SK-N-DZ (cell line): ENCODE data around the gene JUND.

Experiments
- DNase-seq: peaks from one replicate; pipeline ENCODE4 v3.0.0-alpha.2; 2015; ENCODE audit warnings: low spot score

The JUND gene

DNA sequence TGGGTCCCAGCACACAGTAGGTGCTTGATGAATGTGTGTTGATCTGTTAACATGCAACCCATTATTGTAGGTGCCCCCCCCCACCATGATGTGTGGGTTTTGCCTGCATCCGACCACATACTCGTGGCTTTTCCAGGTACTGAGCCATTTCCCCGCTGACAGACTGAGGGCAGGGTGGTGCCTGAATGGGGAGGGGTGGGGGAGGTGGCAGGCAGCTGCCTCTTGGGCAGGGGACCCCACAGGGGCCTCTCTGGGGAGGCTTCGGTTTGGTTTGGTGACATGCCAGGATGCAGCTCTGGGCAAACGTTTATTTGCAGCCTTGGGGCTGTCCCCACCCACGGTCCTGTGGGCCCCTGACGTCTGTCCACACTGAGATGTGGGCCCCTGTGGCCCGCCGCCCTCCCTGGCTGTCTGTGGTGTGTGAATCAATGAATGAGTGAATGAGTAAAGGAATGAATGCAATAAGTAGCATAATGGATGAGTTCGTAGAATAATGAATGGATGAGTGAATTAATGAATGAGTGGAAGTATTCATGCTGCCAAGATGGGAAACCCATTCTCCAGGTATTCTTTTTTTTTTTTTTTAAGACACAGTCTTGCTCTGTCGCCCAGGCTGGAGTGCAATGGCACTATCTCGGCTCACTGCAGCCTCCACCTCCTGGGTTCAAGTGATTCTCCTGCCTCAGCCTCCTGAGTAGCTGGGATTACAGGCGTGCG lies 9.0 kb upstream of the JUND start:
- DNase-seq = no peak

DNA sequence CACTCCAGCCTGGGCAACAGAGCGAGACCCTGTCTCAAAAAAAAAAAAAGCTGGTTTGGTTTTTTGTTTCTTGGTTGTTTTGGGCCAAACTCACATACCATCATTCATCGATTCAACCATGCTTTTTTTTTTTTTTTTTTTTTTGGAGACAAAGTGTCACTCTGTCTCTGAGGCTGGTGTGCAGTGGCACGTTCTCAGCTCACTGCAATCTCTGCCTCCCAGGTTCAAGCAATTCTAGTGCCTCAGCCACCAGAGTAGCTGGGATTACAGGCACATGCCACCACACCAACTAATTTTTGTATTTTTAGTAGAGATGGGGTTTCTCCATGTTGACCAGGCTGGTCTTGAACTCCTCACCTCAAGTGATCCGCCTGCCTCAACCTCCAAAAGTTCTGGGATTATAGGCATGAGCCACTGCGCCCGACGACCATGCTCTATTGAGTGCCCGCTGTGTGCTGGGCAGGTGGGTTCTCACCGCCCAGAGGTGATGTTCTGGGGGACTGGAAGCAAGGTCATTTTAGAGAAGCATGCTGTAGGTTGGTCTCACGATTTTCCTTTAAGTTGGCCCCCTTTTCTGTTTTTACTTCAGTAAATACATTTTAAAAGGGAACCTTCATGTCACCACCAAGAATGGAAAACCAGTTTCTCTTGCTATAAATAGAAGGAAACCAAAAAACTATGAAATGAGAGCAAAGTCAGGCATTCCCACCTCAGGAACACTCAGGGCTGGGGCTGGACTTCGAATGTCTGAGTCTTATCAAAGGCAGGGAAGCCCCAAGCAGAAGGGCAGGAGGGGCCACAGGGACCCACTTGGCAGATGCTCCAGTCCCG lies 8.3 kb upstream of the JUND start:
- DNase-seq = no peak

DNA sequence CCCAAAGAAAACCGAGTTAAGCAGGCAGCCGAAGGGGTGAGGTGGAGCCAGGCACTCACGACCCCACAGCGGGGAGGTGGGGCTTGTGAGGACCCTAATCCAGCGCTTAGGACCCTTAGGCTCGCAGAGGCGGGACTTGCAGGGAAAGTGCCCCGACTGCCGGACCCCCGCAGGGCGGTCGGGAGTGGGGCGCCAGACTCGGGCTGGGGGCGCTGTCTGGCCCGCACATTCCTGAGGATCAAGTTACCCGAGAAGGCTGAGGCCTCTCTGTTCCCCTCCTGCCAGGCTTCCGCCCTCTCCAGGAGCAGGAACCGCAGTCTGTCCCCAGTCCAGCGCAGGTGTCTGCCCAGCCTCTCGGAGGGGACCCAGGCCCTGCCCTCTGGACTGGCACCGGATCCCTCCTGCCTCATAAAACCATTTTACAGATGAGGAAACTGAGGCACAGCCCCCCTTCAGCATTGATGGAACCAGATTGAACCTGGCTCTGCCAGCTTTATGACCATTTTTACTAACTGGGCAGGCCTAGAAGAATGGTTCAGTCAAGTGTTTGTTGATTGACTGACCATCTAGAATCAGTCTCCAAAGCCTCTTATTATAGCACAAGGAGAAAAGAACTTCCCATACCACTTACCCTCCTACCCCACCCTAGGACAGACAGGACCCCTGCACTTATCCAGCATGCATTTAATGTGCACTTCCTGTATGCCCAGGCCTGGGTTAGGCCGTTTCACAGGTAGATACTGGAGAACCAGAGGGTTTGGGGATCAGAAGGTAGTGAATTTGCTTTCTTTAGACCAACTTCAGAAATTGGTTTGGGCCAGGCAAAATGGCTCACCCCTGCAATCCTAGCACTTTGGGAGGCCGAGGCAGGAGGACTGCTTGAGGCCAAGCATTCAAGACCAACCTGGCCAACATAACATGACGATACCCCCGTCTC lies 6.7 kb upstream of the JUND start:
- no peak for DNase-seq

DNA sequence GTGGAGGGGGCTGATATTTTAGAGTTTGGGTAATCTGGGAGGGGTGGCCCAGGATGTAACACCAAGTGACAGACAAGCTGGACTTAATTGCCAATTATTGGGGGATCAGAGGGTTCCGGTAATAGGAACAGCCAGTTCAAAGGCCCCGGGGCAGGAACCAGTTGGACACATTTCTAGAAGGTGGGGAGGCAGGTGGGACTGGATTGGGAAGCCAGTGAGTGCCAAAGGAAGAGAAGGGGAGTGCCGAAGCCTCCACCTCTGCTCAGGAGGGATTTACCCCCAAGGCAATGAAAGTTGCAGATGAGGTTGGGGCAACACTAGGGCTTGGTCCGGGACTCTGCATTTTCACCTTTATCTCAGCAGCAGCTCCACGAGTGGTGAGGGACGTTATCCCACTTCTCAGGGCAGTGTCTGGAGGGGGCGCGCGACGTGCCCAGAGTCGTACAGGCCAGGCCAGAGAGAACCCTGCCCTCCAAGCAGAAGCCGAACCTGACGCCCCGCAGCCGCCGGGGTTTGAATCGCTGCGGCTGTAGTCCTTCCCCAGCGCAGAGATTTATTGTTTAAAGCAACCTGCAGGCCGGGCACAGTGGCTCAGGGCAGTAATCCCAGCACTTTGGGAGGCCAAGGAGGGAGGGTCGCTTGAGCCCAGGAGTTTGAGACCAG lies 5.7 kb upstream of the JUND start:
- DNase-seq = no peak

DNA sequence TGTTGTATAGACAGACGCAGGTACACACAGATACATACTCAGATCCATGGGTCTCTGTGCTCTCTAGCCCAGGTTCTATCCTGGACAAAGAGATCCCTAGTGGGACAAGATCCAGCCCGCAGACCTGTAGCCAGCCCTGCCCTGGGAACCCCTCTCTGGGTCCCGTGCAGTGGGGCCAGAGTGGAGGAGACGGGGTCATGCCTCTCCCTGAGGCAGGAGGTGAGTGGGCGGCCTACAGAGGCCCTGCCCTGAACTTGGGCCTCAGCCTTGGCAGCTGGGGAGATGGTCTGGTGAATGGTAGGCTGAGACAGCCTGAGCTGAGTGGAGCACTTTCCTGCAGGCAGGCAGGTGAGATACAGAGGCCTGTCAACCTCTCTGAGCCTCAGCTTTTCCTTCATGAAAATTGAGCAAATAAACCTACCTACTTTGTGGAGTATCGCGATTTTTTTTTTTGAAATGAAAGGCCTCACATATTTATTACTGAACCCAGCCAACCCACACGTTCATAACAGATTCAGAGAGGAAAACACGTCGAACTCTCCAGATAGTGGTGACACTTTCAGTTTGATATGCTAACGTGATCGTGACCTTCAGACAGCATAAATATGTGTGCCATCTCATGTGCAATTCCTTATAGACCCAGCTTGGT lies 3.4 kb upstream of the JUND start:
- no peak for DNase-seq

DNA sequence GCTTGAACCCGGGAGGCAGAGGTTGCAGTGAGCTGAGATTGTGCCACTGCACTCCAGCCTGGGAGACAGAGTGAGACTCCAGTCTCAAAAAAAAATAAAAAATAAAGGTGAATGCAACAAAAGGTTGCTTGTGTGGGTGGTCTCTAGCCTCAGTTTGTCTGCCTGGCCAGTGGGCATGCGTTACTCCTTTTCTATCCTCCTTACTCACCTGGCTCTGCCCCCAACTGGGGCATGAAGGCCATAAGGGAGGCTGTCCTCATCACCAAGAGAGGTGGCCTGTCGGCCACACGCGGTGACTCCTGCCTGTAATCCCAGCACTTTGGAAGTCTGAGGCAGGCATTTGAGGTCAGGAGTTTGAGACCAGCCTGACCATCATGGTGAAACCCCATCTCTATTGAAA lies 1.9 kb upstream of the JUND start:
- no peak for DNase-seq

DNA sequence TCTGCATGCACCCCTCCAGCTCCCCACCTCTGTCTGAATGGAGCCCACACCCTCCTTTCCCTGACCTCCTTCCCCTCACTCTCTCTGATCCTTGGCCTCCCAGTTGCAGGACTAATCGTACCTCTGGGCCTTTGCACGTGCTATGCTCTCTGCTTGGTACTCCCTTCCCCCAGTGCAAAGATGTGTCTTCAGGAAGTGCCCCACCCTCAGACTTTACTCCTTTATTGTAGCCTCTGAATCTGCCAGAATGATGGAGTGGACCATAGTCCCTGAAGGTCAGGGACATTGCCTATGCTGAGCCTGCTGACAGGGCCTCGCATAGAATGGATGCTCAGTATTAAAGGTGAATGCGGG lies 1.3 kb upstream of the JUND start:
- DNase-seq = no peak

DNA sequence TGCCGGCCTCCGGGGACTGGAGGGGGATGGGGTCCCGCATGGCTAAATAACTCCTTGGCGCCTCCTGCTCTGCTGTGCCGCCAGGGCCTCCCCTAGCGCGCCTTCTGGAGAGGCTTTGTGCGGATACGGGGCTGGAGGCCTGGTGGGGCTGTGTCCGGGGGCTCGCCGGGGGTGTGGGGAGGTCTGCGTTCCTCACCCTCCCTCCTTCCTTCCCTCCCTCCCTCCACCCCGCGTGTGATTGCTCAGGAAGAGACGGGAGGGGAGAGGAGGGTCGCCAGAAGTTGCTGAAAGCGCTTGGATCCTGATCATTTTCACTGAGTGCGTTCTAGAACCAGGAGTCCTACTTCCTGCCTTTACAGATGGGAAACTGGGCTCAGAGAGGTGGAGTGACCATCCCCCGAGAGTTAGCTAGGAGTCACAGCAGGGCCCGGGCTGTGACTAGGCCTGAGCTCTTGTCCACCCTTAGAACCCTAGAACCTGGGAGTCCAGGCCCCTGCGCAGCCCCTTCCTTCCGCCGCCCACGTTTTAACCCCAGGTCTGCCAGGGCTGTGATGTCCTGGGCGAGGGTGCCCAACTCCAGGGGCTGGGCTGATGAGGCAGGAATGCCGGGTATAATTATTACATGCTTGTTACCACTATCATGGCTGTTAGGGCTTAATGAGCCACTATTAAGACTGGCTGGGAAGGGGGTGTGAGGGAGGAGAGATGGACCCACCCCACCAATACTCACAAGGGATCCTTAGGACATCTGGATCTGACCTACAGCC lies 782 bp upstream of the JUND start:
- no peak for DNase-seq

DNA sequence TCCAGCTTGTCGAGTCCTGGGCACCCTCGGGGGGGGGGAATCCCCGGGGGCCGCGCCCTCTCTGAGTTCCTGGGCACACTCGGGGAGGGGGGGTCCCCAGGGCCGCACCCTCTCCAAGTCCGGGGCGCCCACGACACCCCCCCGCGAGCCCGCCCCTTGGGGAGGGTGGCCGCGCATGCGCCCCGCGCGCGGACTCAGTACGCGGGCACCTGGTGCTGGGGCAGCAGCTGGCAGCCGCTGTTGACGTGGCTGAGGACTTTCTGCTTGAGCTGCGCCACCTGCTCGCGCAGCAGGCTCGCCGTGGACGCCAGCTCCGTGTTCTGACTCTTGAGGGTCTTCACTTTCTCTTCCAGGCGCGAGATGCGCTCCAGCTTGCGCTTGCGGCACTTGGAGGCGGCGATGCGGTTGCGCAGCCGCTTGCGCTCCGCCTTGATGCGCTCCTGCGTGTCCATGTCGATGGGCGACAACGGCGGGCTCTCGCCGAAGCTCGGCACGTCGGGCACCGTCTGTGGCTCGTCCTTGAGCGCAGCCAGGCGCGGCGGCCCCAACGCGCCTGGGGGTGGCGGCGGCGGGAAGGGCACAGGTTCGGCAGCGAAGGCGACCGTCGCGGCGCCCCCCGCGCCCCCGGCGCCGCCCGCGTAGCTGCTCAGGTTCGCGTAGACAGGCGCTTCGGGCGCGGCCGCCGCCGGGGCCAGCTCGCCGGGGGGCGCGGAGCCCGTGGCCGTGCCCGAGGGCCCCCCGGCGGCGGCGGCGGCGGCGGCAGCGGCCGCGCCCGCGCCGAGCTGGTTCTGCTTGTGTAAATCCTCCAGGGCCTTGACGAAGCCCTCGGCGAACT lies 958 bp downstream of the JUND start:
- DNase-seq = peak; percentile 70

DNA sequence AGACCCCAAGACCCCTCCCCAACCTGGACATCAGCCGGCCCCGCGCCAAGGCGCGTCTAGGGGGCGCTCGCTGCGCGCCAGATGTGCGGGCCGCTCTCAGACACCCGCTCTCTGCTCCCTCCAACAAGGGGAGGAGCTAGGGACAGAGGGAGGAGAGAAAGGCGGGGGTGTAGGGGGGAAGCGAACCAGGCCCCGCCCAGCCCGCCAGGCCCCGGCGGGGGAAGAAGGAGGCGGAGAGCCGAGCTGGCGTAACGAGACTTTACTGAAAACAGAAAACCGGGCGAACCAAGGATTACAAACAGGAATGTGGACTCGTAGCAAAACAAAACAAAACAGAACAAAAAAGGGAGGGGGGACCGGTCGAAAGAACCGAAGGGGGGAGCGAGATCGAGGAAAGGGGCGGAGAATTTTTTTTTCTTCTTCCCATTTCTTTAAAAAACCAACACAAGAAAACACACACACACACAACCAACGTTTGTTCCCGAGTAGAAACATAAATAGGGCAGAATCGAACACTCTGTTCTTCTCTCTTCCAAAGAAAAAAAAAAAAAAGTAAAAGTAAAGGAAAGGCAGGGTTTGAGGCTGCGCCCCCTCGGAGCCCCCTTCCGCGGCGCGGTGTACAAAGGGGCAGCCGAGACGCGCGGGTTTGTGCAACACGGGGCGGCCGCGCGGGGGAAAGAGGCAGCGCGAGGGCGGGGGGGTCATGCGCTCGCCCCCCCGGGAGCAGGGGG lies 1.7 kb downstream of the JUND start:
- DNase-seq = peak; percentile 93

DNA sequence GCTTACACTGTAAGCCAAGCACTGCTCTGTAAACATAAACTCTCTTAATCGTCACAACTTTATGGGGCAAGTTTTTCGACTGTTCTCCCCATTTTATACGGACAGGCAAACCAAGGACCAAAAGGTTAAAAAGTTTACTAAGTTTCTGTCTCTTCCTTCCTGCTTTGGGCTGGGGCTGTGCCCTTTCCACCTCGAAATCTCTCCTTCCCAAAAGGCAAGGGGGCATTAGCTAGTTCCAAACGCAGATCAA lies 2.2 kb downstream of the JUND start:
- DNase-seq = no peak

DNA sequence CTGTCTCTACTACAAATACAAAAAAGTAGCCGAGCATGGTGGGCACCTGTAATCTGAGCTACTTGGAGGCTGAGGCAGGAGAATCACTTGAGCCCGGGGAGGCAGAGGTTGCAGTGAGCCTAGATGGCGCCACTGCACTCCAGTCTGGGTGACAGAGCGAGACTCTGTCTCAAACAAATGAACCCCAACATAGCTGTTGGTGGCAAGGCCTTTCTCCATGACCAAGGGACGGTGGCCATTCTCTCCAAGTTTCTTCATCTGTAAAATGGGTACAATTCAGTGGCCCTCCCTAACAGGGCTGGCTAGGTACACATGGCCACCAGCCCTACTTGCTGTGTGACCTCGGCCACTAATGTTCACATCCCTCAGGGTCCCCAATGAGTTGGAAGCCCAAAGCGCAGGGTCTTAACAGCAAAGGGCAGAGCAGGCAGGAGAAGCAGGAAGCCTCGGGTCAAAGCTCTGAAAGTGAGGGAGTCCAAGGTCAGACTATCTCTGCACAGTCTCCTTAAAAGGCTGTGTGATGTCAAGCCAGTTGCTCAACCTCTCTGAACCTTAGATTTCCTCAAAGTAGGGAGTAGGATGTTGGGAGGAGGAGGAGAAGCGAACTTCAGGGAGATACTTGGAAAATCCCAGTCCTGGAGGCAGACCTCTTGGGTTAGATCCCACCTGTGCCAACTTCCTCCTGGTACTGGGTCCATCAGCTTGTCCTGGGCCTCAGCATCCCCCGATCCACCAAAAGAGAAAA lies 2.7 kb downstream of the JUND start:
- DNase-seq = no peak

DNA sequence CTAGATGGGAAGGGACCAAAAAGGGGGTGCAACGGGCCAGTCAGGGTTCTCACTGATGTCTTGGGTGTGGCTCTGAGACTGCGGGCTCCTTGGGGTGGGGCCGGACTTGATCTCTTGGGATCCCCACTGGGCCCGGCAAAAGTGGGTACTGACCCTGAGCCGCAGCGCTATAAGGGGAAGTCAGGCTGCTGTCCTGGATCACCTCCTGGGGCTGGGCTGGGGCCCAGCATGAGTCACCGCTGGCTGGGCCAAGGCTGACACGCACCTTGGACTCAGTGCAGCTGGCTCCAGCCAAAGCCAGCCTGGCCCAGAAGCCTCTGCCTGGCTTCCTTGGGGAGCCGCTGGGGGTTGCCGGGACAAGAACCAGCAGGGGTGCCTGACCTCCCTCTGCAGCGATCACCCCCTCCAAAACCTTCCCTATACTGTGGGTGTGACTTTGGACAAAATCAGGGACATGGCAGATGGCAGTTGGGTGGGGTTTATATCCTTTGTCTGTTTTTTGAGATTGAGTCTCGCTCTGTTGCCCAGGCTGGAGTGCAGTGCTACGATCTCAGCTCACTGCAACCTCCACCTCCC lies 6.6 kb downstream of the JUND start:
- no peak for DNase-seq

DNA sequence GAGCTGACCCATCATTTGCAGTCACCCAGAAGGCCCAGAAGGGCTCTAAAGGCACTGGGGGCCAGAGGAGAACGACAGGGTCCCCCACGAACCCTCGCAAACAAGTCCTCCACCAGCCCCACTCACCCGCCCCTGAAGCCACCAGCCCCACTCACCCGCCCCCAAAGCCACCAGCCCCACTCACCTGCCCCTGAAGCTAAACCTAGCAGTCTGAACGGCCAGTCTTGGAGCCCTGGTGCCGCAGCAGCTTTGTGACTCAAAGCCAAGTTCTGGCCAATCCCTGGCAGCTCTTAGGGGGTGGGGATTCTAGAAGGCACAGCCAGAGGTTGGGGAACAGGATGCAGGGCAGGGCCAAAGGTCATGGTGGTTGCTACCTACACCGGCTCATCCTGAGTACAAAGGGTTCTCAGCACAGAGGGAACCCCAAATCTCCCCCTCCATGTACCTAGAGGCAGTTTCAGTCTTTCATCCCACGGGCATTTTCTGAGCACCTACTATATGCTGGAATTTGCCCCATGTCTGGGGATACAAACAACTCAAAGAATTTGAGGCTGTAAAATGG lies 7.1 kb downstream of the JUND start, which contains the start of gene IQCN:
IQCN (minus strand) TSS at position 234 of the 562 bp plus-strand sequence. CDS start 4,974 bp downstream, outside the sequence.
- no peak for DNase-seq

DNA sequence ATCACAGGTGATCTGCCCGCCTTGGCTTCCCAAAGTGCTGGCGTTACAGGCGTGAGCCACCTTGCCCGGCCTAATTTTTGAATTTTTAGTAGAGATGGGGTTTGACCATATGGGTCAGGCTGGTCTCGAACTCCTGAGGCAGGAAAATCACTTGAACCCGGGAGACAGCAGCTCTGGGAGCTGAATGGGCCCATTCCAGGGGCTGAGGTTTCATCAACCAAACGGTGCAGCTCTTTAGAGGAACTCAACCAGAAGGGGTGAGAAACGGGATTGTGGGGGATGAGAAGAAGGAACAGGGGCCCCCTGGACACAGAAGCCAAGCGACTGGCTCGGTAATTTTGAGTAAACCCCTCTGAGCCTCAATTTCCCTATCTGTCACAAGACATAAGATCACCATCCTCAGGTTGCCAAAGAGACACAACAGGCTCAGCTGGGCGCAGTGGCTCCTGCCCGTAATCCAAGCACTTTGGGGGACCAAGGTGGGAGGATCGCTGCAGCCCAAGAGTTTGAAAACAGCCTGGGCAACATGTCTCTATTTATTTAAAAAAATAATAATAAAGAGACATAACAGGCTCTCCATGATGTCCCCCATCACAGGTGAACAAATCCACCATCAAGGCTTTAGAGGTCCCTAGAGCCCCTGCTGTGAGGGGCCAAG lies 7.7 kb downstream of the JUND start:
- no peak for DNase-seq

DNA sequence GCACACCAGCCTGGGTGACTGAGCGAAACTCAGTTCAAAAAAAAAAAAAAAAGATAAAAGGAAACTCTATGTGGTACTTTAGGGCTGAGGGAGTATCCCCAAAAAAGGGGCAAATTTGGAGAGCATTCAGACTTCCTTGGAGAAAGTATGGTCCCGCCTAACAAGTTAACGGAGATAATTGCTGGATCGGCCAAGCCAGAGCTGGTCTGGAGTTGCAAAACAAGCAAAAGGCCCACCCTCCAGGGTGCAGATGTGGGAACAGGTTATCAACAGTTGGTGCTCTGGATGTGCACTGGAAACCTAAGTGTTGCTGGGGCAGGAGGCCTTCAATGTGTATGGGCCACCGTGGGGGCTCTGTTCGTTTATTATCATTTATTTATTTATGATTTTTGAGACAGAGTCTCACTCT lies 10.0 kb downstream of the JUND start:
- no peak for DNase-seq

DNA sequence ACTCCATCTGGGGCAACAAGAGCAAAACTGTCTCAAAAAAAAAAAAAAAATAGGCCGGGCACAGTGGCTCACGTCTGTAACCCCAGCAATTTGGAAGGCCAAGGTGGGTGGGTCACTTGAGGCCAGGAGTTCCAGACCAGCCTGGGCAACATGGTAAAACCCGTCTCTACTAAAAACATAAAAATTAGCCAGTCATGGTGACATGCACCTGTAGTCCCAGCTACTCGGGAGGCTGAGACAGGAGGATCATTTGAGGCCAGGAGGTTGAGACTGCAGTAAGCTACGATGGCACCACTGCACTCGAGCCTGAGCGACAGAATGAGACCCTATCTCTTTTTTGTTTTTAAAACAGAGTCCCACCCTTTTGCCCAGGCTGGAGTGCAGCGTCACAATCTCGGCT lies 11.1 kb downstream of the JUND start:
- no peak for DNase-seq
